Measurements from ENCODE around the gene ADD2.
"Not testable (repeated sequence)": the region's sequence is repeated elsewhere in the genome, so short reads cannot be mapped to it uniquely, and the experiment has no call there.

The ADD2 gene

GRCh38 chr2:70673041-70673647 lies 94.9 kb downstream of the ADD2 start:
- DNase-seq (ENCODE audit: low spot score) = no peak

- no peak for DNase-seq (ENCODE audit: low spot score)
Observed at GRCh38 chr2:70671092-70671675, 96.8 kb downstream of the ADD2 start.

GRCh38 chr2:70670626-70671025 lies 97.4 kb downstream of the ADD2 start:
- no peak for DNase-seq (ENCODE audit: low spot score)

- DNase-seq (ENCODE audit: low spot score) = no peak
Observed at GRCh38 chr2:70670202-70670601, 97.8 kb downstream of the ADD2 start.

- DNase-seq (ENCODE audit: low spot score) = no peak
Observed at GRCh38 chr2:70668911-70669310, 99.1 kb downstream of the ADD2 start.

DNA sequence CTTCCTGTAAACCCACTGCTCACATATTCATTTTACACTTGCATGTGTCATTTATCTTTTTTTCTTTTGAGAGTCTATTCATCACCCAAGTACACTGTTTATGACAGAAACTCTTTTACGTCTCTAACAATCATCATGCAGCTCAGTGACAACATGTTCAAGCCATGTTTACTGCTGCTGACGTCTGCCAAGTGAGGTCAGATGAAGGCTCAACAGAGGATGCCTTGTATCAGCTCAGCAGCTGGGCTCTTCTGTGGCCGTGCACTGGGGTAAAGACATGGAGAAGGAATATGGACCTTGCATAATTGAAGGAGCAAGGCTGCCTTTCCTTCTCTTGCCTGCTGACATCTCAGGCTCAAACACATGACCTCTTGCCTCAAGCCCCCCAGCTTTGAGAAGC lies 99.6 kb downstream of the ADD2 start:
- DNase-seq (ENCODE audit: low spot score) = peak; percentile 9

DNA sequence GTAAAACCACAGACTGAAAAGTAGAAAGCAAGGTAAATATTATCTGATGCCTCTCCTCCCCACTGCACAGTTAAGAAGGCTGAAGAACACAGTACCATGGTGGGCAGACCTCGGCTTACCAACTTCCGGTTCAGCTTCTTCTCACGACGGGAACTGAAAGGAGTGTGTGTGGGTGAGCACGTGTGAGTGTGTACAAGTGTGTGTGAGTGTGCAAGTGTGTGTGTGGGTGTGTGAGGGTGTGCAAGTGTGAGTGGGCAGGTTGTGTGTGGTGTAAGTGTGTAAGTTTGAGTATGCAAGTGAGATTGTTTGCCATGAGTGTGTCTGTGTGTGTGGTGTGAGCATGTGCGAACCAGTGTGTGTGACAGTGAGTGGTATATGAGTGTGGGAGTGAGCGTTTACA lies 103.5 kb downstream of the ADD2 start:
- peak; percentile 23 for DNase-seq (ENCODE audit: low spot score)

- peak; percentile 31 for DNase-seq (ENCODE audit: low spot score)
Observed at GRCh38 chr2:70663411-70663810, 104.6 kb downstream of the ADD2 start.

DNA sequence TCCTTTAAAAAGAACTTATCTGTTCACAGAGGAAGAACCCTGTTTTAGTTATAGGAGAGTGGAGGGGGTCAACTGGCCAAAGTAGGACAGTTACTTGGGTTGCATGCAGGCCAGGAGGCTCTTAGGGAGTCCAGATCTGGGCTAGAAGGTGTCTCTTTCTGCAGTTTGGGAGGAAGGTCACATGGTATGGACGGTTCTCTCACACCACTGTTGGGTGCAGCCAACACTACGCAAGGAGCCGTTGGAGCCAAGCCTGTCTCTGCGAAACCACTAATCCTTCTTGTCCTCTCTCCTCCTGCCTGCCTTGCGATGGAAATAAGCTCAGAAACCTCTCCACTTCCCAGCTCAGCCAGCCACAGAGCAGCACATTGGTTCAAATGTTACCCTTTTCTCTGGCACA lies 108.4 kb downstream of the ADD2 start:
- no peak for DNase-seq (ENCODE audit: low spot score)

GRCh38 chr2:70658476-70658875 lies 109.5 kb downstream of the ADD2 start:
- DNase-seq (ENCODE audit: low spot score) = no peak

DNA sequence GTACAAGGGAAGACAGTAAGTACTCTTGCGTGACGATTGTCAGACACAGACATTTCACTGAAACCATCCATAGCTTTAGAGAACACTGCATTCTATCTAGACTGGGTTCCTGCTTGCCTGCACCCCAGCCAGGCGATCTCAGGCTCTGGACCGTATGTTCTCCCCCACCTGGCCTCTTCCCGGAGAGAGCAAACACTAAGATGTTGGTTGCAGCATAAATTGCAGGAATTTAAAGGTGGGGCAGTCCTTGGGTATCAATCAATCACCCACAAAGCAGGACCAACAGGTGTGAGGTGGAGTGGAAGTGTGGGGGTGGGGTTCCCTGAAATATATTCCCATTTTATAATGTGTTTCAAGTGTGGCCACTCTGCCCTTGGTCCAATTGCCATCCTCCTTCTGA lies 110.8 kb downstream of the ADD2 start:
- no peak for DNase-seq (ENCODE audit: low spot score)

- no peak for DNase-seq (ENCODE audit: low spot score)
Observed at GRCh38 chr2:70656421-70657010, 111.5 kb downstream of the ADD2 start.

GRCh38 chr2:70655786-70656185 lies 112.2 kb downstream of the ADD2 start:
- DNase-seq (ENCODE audit: low spot score) = no peak

DNA sequence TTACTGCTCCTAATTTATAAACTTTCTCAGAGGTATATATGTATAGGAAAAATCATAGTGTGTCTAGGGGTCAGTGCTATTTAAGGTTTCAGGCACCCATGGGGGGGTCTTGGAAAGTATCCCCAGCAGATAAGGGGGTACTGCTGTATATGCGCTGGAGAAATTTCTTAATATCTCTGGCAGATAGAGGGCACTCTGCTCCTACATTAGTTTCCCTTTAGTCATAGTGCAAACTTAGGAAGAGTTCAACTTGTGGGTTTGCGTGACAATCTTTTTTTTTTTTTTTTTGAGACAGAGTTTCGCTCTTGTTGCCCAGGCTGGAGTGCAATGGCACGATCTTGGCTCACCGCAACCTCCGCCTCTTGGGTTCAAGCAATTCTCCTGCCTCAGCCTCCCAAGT lies 112.8 kb downstream of the ADD2 start:
- not testable (repeated sequence) for DNase-seq (ENCODE audit: low spot score)

DNA sequence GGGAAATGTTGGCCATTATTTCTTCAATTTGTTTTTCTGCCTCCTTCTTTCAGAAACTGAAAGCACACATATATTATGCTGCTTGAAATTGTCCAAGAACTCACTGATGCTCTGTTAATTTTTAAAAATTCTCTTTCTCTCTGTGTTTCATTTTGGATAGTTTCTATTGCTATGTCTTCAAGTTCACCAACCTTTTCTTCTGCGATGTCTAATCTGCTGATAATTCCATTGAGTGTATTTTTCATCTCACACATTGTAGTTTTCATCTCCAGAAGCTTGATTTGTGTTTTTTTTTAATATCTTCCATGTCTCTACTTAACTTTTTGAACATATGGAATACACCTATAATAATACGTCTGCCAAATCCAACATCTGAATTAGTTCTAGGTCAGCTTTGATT lies 116.3 kb downstream of the ADD2 start:
- DNase-seq (ENCODE audit: low spot score) = no peak

GRCh38 chr2:70651014-70651413 lies 117.0 kb downstream of the ADD2 start:
- no peak for DNase-seq (ENCODE audit: low spot score)

DNA sequence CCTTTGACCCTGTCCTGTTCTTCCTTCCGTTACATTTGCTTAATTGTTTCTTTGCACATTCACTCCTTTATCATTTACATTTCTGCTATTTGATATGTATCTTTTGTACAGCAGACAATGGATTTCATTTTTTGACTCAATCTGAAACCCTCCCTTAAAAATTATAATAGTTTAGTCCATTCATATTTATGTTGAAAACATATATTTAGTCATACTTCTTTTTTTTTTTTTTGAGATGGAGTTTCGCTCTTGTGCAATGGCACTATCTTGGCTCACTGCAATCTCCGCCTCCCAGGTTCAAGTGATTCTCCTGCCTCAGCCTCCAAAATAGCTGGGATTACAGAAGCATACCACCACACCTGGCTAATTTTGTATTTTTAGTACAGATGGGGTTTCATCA lies 119.0 kb downstream of the ADD2 start:
- DNase-seq (ENCODE audit: low spot score) = no peak

DNA sequence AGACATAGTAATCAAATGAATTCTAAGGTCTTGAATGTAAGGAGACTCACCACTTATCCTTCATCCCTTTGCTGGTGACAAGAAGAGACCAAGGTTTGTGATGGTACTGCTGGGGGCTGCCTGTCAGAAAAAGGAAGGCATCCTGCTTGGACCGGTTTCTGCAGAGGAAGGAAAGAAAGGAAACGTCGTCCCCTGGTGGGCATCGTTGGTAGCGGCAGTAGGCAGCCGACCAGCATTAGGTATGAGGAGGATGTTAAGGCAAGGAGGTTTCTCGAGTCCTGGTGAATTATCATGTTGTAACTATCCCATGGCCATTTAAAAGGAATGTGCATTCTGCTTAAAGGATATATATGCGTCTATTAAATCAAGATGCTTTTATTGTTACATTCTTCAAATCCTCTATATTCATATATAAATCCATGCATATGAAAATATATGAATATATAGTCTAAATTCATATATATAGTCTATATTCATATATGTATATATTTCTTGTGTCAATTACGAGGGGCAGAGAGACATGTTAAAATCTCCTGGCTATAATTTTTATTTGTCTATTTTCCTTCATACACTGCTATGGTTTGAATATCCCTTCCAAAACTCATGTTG lies 120.0 kb downstream of the ADD2 start:
- peak; percentile 76 for DNase-seq (ENCODE audit: low spot score)

DNA sequence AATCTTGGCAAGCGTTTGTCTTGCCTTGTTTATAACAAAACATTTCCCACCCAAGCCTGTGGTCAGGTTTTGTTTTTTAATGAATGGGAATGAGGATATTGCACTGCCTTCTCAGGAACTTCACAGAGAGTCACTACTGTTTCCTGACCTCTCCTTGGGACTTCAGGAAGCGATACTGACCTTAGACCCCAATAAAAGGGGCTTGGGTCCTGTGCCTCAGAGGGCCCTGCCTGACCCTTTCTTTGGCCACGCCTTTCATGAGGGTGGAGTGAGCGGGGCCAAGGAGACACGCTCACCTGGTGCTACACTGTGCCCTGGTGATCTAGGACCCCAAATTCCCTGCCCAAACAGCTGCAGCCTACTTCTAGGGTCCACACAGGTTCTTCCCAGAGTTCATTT lies 121.6 kb downstream of the ADD2 start:
- no peak for DNase-seq (ENCODE audit: low spot score)

- DNase-seq (ENCODE audit: low spot score) = no peak
Observed at GRCh38 chr2:70645733-70646419, 122.1 kb downstream of the ADD2 start.

DNA sequence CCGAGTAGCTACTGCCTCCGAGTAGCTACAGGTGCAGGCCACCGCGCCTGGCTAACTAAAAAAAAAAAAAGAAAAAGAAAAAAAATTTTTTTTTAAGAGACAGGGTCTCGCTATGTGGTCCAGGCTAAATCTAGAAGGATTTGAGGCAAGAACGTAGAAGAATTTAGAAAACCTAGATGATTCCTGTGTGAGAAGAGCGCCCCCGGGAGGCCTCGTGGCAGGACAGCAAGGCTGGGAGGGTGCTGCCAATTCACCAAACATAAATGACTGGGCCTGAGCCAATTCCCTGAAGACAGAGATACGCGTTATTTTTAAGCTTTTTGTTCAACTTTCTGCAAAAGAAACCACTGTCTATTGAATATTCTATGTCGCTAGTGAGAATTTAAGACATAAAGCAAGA lies 124.3 kb downstream of the ADD2 start:
- DNase-seq (ENCODE audit: low spot score) = no peak

DNA sequence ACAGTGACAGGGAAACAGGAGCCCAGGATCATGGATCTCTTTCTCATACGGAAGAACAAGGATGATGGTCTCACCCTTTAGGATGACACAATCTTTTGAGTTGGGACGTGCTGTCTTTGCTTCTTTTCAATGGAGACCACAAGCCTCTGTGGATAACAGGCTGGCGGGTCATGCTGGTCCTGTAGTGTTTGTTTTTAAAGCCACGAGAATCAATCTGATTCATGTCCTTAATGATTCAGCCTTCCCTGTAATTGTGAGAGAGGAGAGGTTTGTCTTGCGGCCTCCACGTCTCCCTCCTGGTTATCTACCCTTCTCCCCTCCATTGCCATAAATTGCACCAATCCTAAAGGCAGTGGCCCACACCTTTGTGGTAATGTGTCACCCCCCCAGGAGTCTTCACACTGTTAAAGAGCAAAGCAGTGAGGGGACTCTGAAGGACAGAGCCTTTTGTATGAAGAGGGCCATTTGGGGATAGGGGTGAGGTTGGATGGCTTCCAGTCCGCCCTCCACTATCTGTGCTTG lies 126.7 kb downstream of the ADD2 start:
- DNase-seq (ENCODE audit: low spot score) = no peak
